ENCODE results near the gene PARD3B.

DNA sequence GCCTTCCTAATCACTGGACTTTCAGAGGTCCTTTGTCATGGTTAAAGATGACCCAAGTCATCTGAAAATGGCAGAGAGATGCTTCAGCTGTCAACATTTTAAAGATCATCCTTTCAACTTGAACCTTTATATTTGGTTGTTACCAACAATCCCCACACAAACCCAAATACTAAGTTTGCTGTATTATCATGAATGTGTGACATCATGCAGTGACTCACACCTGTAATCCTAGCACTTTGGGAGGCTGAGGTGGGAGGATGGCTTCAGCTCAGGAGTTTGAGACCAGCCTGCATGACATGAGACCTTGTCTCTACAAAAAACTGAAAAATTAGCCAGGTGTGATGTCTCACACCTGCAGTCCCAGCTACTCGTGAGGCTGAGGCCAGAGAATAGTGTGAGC lies 1081.8 kb downstream of the PARD3B start:
- TF ChIP-seq, protein P1, sequence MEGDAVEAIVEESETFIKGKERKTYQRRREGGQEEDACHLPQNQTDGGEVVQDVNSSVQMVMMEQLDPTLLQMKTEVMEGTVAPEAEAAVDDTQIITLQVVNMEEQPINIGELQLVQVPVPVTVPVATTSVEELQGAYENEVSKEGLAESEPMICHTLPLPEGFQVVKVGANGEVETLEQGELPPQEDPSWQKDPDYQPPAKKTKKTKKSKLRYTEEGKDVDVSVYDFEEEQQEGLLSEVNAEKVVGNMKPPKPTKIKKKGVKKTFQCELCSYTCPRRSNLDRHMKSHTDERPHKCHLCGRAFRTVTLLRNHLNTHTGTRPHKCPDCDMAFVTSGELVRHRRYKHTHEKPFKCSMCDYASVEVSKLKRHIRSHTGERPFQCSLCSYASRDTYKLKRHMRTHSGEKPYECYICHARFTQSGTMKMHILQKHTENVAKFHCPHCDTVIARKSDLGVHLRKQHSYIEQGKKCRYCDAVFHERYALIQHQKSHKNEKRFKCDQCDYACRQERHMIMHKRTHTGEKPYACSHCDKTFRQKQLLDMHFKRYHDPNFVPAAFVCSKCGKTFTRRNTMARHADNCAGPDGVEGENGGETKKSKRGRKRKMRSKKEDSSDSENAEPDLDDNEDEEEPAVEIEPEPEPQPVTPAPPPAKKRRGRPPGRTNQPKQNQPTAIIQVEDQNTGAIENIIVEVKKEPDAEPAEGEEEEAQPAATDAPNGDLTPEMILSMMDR (IDR thresholded peaks at IDR 0.05), result no peak
- no peak for TF ChIP-seq POLR2A (IDR thresholded peaks at IDR 0.05)
